Activated CD8-positive, alpha-beta memory T cell treated with anti-CD3 and anti-CD28 coated beads, Interleukin-2, amount 10 ng/mL, durations not matched to agents 7 days and 5 days (primary cell): ENCODE results near the gene RASD1. TPM values are rescaled to one million over a fixed set of nuclear protein-coding genes. Genes with fewer than 3 reads are reported as not detected.
A peak's percentile ranks its signal among the peaks of the same experiment; 100 is the strongest.

Experiments used
- ATAC-seq: fragments of 150-1000 bp; cut with Tn5 transposase; one replicate; pipeline ENCODE4 v1.10.0; 2021; ENCODE audit warnings: moderate library complexity
- CTCF ChIA-PET: fragments of 350-600 bp; sonication (Branson Sonifier 250); formaldehyde crosslinking; loops from one replicate; lab custom pipeline; 2021; ENCODE audit warnings: antibody characterized with exemption; lab: Charles Lee
- DNase-seq: peaks from one replicate; pipeline ENCODE4 v3.0.0-alpha.2; 2020
- H3K27ac Mint-ChIP-seq: one replicate; pipeline ENCODE4 v1.8.0; 2021; ENCODE audit warnings: mild to moderate bottlenecking, mixed read lengths
- H3K27me3 Mint-ChIP-seq: one replicate; pipeline ENCODE4 v1.8.0; 2021; ENCODE audit warnings: mixed read lengths
- H3K36me3 Mint-ChIP-seq: one replicate; pipeline ENCODE4 v1.8.0; 2021; ENCODE audit warnings: mild to moderate bottlenecking, mixed read lengths
- H3K4me1 Mint-ChIP-seq: one replicate; pipeline ENCODE4 v1.8.0; 2021; ENCODE audit warnings: mixed read lengths
- H3K4me3 Mint-ChIP-seq: one replicate; pipeline ENCODE4 v1.8.0; 2021; ENCODE audit warnings: mild to moderate bottlenecking, moderate library complexity, mixed read lengths
- H3K9me3 Mint-ChIP-seq: one replicate; pipeline ENCODE4 v1.8.0; 2022; ENCODE audit warnings: low read depth, mixed read lengths
- total RNA-seq, 2 experiments: library from RNA; stranded (reverse); gene quantifications; one replicate each; pipeline ENCODE4 v1.2.3, GENCODE V29; 2021

The RASD1 gene
- total RNA-seq, 2 experiments from 2014 or later: 2.2 to 2.5 TPM

DNA sequence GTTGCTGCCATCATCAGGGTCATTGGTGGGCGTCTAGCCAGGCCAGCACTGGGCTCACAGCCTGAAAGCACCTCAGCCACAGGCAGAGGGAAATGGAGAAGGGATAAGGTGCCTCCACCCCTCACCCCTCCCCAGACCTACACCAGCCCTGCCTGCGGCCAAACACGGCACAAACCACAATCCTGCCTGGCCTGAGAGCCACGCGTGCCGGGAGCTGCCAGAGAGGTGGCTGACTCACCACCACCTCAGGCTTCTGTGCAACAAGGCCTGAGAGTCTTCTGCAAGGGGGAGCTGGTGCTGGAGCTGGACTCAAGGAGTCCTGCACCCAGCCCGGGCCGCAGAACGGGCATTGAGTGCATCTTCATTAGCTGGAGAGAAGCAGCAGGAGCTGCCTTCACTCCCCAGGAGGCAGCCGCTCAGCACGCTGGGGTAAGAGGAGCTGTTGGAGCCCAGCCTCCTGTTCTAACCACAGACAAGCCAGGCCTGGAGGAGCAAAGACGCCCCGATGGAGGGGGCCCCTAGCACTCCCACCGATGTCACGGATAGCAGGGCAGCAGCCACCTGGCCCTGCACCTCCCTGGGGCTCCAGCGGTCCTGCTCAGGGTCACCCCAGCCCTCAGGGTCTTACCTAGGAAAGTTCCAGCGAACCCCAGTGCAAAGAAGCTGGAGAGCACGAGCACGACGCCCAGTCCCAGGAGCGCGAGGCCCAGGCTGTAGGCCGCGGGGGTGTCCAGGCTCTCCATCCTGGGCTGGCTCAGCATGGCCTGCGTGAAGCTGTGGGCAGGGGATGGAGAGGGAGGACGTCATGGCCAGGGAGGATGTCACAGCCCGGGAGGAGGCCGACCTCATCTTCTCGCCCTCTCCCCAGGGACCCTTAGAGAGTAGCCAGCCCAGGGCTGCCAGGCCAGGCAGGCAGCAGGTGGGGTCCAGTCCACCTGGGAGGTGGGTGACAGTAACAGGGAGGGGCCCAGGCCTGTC lies 16.0 kb upstream of the RASD1 start:
- peaks cover 14% of the 10 kb centered on the region for H3K4me1 Mint-ChIP-seq
- CTCF ChIA-PET: interaction anchor here (1.3 to 3.7 kb wide), 3 partner anchors 12 to 158 kb away, joined by 3 to 22 read pairs (median 9); partner anchors contain the start of gene RASD1
- no peak for ATAC-seq

GRCh38 chr17:17511293-17511741 lies 15.1 kb upstream of the RASD1 start:
- H3K4me1 Mint-ChIP-seq: peaks cover 14% of the 10 kb centered on the region
- no peak for ATAC-seq
- no peak for DNase-seq
- no peaks in the 10 kb centered on the region for H3K9me3 Mint-ChIP-seq
- H3K27ac Mint-ChIP-seq: no peak overlapping the region
- H3K36me3 Mint-ChIP-seq: no peaks in the 10 kb centered on the region
- H3K27me3 Mint-ChIP-seq: no peaks in the 10 kb centered on the region
- CTCF ChIA-PET: interaction anchor here (1.3 to 3.7 kb wide), 3 partner anchors 13 to 157 kb away, joined by 3 to 22 read pairs (median 9); partner anchors contain the start of gene RASD1
- H3K4me3 Mint-ChIP-seq: no peak overlapping the region

More for the DNA sequence above, 16.0 kb upstream of the RASD1 start:
- H3K9me3 Mint-ChIP-seq: no peaks in the 10 kb centered on the region
- no peak overlapping the region for H3K4me3 Mint-ChIP-seq
- no peaks in the 10 kb centered on the region for H3K36me3 Mint-ChIP-seq
- DNase-seq: no peak
- no peak overlapping the region for H3K27ac Mint-ChIP-seq
- H3K27me3 Mint-ChIP-seq: no peaks in the 10 kb centered on the region

DNA sequence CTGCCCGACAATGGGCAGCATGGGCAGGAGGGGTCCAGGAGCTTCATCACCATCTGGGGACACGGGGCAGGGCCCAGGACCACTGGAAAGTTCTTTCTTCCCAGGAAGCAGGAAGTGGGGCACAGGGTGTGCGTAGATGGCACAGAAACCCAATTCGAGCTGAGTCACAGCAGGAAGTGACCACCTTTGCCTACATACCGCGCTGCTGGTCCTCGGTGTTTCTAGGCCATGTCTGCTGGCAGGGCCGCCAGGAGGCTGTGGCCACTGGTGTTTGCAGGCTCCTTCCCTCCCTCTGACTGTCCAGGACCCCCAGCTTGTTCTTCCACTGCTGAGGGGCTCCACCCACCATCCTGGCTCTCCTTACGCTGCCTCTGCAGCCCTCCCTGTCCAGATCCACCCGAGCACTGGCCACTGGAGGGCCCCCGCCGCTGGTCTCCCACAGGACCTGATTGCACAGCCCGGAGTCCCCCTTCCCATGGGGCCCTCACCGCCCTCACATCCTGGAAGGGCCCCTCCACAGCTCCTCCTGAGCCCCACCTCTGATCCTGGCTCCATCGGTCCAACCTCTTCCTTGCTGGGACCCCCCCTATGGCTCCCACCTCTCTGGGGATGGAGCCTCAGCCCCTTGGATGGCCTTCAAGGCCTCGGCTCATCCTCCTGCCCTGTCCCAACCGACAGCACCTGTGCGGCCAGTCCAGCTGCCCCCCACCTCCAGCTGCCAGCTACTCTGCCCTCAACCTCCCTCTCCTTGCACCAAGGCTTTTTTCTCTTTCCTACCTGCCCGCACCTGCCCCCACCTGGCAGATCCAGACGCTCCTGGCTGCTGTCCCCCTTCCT lies 14.5 kb upstream of the RASD1 start:
- DNase-seq: no peak
- Mint-ChIP-seq H3K4me1 (peaks cover 14% of the 10 kb centered on the region), H3K27me3 (no peaks in the 10 kb centered on the region), H3K9me3 (no peaks in the 10 kb centered on the region), H3K27ac (peak overlapping the region; percentile 64), H3K36me3 (no peaks in the 10 kb centered on the region), H3K4me3 (no peak overlapping the region)
- CTCF ChIA-PET: interaction anchor here (0.5 to 3.7 kb wide), 4 partner anchors 13 to 1798 kb away, joined by 3 to 22 read pairs (median 6); partner anchors contain the start of gene RASD1
- no peak for ATAC-seq

GRCh38 chr17:17509601-17510425 lies 13.6 kb upstream of the RASD1 start:
- CTCF ChIA-PET: interaction anchor here (0.5 to 3.7 kb wide), 3 partner anchors 13 to 1799 kb away, joined by 3 to 22 read pairs (median 9); partner anchors contain the start of gene RASD1
- Mint-ChIP-seq H3K4me3 (no peak overlapping the region), H3K4me1 (peaks cover 14% of the 10 kb centered on the region), H3K27ac (peak overlapping the region; percentile 56), H3K27me3 (no peaks in the 10 kb centered on the region), H3K36me3 (no peaks in the 10 kb centered on the region), H3K9me3 (no peaks in the 10 kb centered on the region)
- no peak for DNase-seq
- peak; percentile 21 for ATAC-seq

GRCh38 chr17:17508646-17509591 lies 12.7 kb upstream of the RASD1 start:
- Mint-ChIP-seq H3K27me3 (no peaks in the 10 kb centered on the region), H3K27ac (no peak overlapping the region), H3K9me3 (no peaks in the 10 kb centered on the region), H3K4me1 (peaks cover 14% of the 10 kb centered on the region), H3K4me3 (no peak overlapping the region), H3K36me3 (no peaks in the 10 kb centered on the region)
- DNase-seq (no peak), ATAC-seq (no peak)
- CTCF ChIA-PET: interaction anchor here (3.7 kb wide), 1 partner anchor 13 kb away, joined by 22 read pairs; the partner anchor contains the start of gene RASD1

GRCh38 chr17:17508019-17508535 lies 11.9 kb upstream of the RASD1 start:
- no peaks in the 10 kb centered on the region for H3K9me3 Mint-ChIP-seq
- no peak for DNase-seq
- no peak for ATAC-seq
- H3K27me3 Mint-ChIP-seq: no peaks in the 10 kb centered on the region
- peaks cover 14% of the 10 kb centered on the region for H3K4me1 Mint-ChIP-seq
- no peak overlapping the region for H3K27ac Mint-ChIP-seq
- no peak overlapping the region for H3K4me3 Mint-ChIP-seq
- CTCF ChIA-PET: interaction anchor here (1.5 kb wide), 1 partner anchor 11 kb away, joined by 6 read pairs; no protein-coding TSS in a partner anchor
- no peaks in the 10 kb centered on the region for H3K36me3 Mint-ChIP-seq

DNA sequence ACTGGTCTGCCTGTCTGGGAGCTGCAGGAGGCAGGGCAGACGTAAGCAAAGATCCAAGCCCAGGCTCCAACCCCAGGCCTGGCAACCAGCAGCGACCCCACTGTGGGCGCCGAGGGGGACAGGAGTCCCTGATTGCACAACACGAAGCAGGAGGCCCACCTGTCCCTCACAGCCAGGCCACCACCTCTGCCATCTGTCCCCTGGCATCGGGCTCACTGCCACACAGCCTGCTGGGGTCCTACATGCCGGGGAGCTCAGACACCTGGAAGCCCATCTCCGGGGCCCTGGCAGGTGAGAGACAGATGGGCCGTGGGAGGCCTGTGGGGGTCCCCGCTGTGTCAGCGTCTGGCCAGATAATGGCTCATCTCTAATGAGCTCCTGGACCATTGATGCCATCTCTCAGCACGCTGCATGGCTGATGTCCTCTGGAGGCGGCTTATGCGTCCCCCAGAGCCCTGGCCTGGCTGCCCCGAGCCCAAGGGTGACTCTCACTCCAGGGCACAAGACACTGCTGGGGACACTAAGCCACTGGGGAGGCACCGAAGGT lies 11.3 kb upstream of the RASD1 start:
- Mint-ChIP-seq H3K27me3 (no peaks in the 10 kb centered on the region), H3K27ac (no peak overlapping the region), H3K9me3 (no peaks in the 10 kb centered on the region), H3K4me1 (peaks cover 14% of the 10 kb centered on the region), H3K36me3 (no peaks in the 10 kb centered on the region), H3K4me3 (no peak overlapping the region)
- no peak for DNase-seq
- CTCF ChIA-PET: interaction anchor here (1.5 kb wide), 1 partner anchor 10 kb away, joined by 6 read pairs; no protein-coding TSS in a partner anchor
- no peak for ATAC-seq

DNA sequence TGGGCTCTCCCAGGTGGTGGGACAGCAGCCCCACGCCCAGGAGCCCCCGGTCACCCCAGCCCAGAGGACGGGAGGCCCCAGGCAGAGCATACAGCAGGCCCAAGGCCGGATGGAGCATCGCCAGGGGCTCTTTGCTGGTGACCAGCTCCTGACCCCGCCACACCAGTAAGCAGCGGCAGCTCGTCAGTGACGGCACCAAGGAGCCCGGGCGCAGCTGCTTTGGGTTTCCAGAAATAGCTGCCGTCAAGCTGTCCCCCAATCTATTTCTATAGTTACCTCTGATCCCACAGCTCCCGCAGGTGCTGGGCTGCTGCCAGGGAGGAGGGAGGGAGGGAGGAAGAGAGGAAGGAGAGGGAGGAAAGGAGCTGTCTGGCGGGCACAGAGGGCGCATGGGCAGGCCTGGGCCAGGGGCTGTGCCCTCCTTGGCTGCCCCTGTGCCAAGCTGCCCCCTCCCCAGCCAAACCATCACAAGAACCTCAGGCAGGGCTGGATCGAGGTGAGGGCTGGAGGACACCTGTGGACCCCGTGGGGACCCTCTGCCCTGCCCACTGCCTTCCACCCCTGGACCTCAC lies 10.8 kb upstream of the RASD1 start:
- Mint-ChIP-seq H3K4me1 (peaks cover 14% of the 10 kb centered on the region), H3K27me3 (no peaks in the 10 kb centered on the region), H3K27ac (no peak overlapping the region), H3K4me3 (no peak overlapping the region), H3K9me3 (no peaks in the 10 kb centered on the region), H3K36me3 (no peaks in the 10 kb centered on the region)
- no peak for DNase-seq
- no peak for ATAC-seq
- CTCF ChIA-PET: interaction anchor here (1.5 kb wide), 1 partner anchor 10 kb away, joined by 6 read pairs; no protein-coding TSS in a partner anchor

DNA sequence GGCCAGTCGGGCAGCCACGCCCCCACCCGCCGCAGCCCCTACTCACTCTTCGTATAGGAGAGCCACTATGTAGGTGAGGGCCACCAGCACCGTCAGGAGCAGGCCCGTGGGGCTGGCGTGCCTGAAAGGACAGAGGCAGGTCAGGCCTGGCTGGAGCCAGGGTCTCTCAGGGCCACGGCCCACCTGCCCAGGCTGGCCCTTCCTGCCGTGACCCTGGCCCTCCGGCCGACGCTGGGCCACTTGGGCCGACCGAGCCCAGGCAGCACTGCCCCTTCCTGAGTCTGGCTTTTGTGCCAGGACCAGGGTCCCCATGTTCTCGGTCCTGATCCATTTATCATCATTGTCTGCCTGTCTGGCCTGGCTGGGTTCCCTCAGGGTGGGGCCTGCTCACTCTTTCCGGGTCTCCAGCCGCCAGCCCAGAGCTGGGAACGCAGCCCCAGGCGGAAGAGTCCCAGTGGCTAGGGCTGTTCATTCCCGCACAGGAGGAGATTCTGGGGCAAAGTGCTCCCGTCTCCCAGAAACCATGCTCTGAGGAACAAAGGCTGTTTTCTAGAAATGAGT lies 10.1 kb upstream of the RASD1 start:
- Mint-ChIP-seq H3K27me3 (no peaks in the 10 kb centered on the region), H3K4me3 (no peak overlapping the region), H3K9me3 (no peaks in the 10 kb centered on the region), H3K36me3 (no peaks in the 10 kb centered on the region), H3K4me1 (peaks cover 14% of the 10 kb centered on the region), H3K27ac (no peak overlapping the region)
- DNase-seq (no peak), ATAC-seq (no peak)
- CTCF ChIA-PET: interaction anchor here (1.5 to 2.0 kb wide), 2 partner anchors 9 to 10 kb away, joined by 6 to 11 read pairs; partner anchors contain the start of gene RASD1

- ATAC-seq: no peak
- H3K4me3 Mint-ChIP-seq: no peak overlapping the region
- CTCF ChIA-PET: interaction anchor here (2.0 kb wide), 1 partner anchor 9 kb away, joined by 11 read pairs; the partner anchor contains the start of gene RASD1
- H3K27ac Mint-ChIP-seq: no peak overlapping the region
- peaks cover 9% of the 10 kb centered on the region for H3K4me1 Mint-ChIP-seq
- H3K27me3 Mint-ChIP-seq: no peaks in the 10 kb centered on the region
- H3K36me3 Mint-ChIP-seq: no peaks in the 10 kb centered on the region
- no peaks in the 10 kb centered on the region for H3K9me3 Mint-ChIP-seq
- no peak for DNase-seq
Measured at GRCh38 chr17:17505610-17506171, 9.5 kb upstream of the RASD1 start.
